GM12892 (cell line): ENCODE results near the gene PPP1R16B.

ENCODE experiments used
- POLR2A ChIP-seq: IDR thresholded peaks from 2 replicates; pipeline ENCODE4 v1.6.1; 2011; ENCODE audit warnings: low read depth, low read length, control low read depth
- POLR2AphosphoS5 ChIP-seq: IDR thresholded peaks from 2 replicates; pipeline ENCODE4 v1.6.1; 2011; ENCODE audit warnings: low read depth, low read length, control low read depth
- TAF1 ChIP-seq: IDR thresholded peaks from 2 replicates; pipeline ENCODE4 v1.6.1; 2011; ENCODE audit warnings: low read depth, mild to moderate bottlenecking, control low read depth, low read length, borderline replicate concordance

- TF ChIP-seq POLR2A (no peak), POLR2AphosphoS5 (no peak), TAF1 (no peak)
These were observed 85.0 kb downstream of the PPP1R16B start for GRCh38 chr20:38890497-38890818.
